HepG2 (cell line): ENCODE measurements around the gene GSPT1. TPM values are rescaled to one million over a fixed set of nuclear protein-coding genes. Genes with fewer than 3 reads are reported as not detected.

Experiments used
- ATAC-seq: fragments of 200-7000 bp; cut with Tn5 transposase; 3 replicates; pipeline ENCODE4 v1.9.1; 2020; ENCODE audit warnings: mild to moderate bottlenecking, moderate library complexity
- BruUV-seq: library from RNA; stranded (reverse); fragments of 400-500 nt; replicated peaks from 2 replicates; lab custom pipeline; 2021; lab: Mats Ljungman, UMichigan
- CTCF ChIA-PET: fragments of 300-600 bp; formaldehyde crosslinking; extraction: SDS; loops from one replicate; lab custom pipeline; 2021; ENCODE audit warnings: low total read pairs, inconsistent platforms, low intra/inter-chr PET ratio; lab: Yijun Ruan, JAX
- POLR2A ChIA-PET: fragments of 350-600 bp; sonication (Branson Sonifier 250); formaldehyde crosslinking; loops from one replicate; lab custom pipeline; 2020; ENCODE audit warnings: antibody characterized with exemption, inconsistent platforms; lab: Yijun Ruan, JAX
- DNase-seq: peaks from one replicate; pipeline ENCODE4 v3.0.0-alpha.2; 2015; ENCODE audit warnings: low spot score
- FAIRE-seq: peaks from 3 replicates; lab custom pipeline; 2011; peaks lifted over from hg19 to GRCh38; lab: Jason Lieb, UNC
- H2AFZ ChIP-seq: one replicate; pipeline ENCODE4 v1.6.1; 2011; ENCODE audit warnings: low read length, inconsistent platforms
- H3K27ac ChIP-seq: fragments of 300-600 bp; 3 replicates; pipeline ENCODE4 v1.8.0; 2011; ENCODE audit warnings: mixed run types, mild to moderate bottlenecking, mixed read lengths, low read length, inconsistent platforms; ENCODE audit not compliant: insufficient read depth; ENCODE audit errors: extremely low read length
- H3K27me3 ChIP-seq, 2 experiments: fragments of 200-600 bp in 1 of 2; 2 replicates in 1 of 2; 3 replicates in 1 of 2; pipeline versions ENCODE4 v1.6.0 to v1.8.0; 2011; ENCODE audit warnings: low read length in 2 of 2, mild to moderate bottlenecking in 2 of 2, moderate library complexity in 2 of 2, inconsistent platforms in 1 of 2; ENCODE audit not compliant: insufficient read depth in 2 of 2, control insufficient read depth in 1 of 2
- H3K36me3 ChIP-seq, 2 experiments: fragments of 200-600 bp in 1 of 2; replicated peaks in 1 of 2; 2 replicates in 1 of 2; 3 replicates in 1 of 2; pipeline versions ENCODE4 v1.5.1 to v1.8.0; 2011; ENCODE audit warnings: low read length in 2 of 2, inconsistent platforms in 1 of 2; ENCODE audit not compliant: insufficient read depth in 2 of 2, control insufficient read depth in 1 of 2
- H3K4me1 ChIP-seq: 2 replicates; pipeline ENCODE4 v1.5.1; 2012; ENCODE audit warnings: low read length, inconsistent platforms; ENCODE audit not compliant: insufficient read depth
- H3K4me2 ChIP-seq: 2 replicates; pipeline ENCODE4 v1.6.0; 2011; ENCODE audit warnings: low read depth, low read length, inconsistent platforms
- H3K4me3 ChIP-seq, 3 experiments: fragments of 200-600 bp in 1 of 3; sonication (generic), shearing (Covaris generic) in 1 of 3; replicated peaks in 1 of 3; 2 replicates each; pipeline ENCODE4 v1.5.1; 2011 to 2016; ENCODE audit warnings: low read length in 3 of 3, inconsistent platforms in 2 of 3, low read depth in 2 of 3, mild to moderate bottlenecking in 2 of 3, control low read depth in 1 of 3, mixed read lengths in 1 of 3; ENCODE audit not compliant: insufficient read depth in 1 of 3
- H3K79me2 ChIP-seq: one replicate; pipeline ENCODE4 v1.6.1; 2011; ENCODE audit warnings: low read length, inconsistent platforms; ENCODE audit not compliant: insufficient read depth
- H3K9ac ChIP-seq: 2 replicates; pipeline ENCODE4 v1.6.0; 2011; ENCODE audit warnings: mild to moderate bottlenecking, low read depth, low read length, inconsistent platforms; ENCODE audit not compliant: insufficient read depth
- H3K9me3 ChIP-seq: 2 replicates; pipeline ENCODE4 v1.5.1; 2012; ENCODE audit warnings: mild to moderate bottlenecking, low read length
- H4K20me1 ChIP-seq: 2 replicates; pipeline ENCODE4 v1.6.0; 2011; ENCODE audit warnings: inconsistent platforms, mild to moderate bottlenecking, low read length, moderate library complexity; ENCODE audit not compliant: insufficient read depth
- ARID5B ChIP-seq: IDR thresholded peaks from 2 replicates; pipeline ENCODE4 v1.4.0; 2020; ENCODE audit warnings: mild to moderate bottlenecking, missing genetic modification reagents
- ATF5 ChIP-seq: sonication (generic); formaldehyde crosslinking; IDR thresholded peaks from 2 replicates; pipeline ENCODE4 v1.4.0; 2020; ENCODE audit warnings: mild to moderate bottlenecking, low read depth, missing genetic modification reagents
- BORCS8-MEF2B ChIP-seq: sonication (generic); formaldehyde crosslinking; IDR thresholded peaks from 2 replicates; pipeline ENCODE4 v1.8.0; 2022; ENCODE audit warnings: mild to moderate bottlenecking, missing genetic modification reagents
- CHCHD3 ChIP-seq: sonication (generic); formaldehyde crosslinking; IDR thresholded peaks from 2 replicates; pipeline ENCODE4 v1.8.0; 2022; ENCODE audit warnings: mild to moderate bottlenecking, missing genetic modification reagents, moderate library complexity
- HHEX ChIP-seq: IDR thresholded peaks from 2 replicates; pipeline ENCODE4 v1.6.1; 2016; ENCODE audit warnings: control low read depth
- LCORL ChIP-seq, 2 experiments: fragments of 450-650 bp in 1 of 2; sonication (generic) in 1 of 2; formaldehyde crosslinking in 1 of 2; IDR thresholded peaks; 2 replicates each; pipeline versions ENCODE4 v1.5.0 to v1.6.1; 2017 to 2020; ENCODE audit warnings: antibody characterized with exemption in 1 of 2, missing genetic modification reagents in 1 of 2
- PREB ChIP-seq: sonication (generic); formaldehyde crosslinking; IDR thresholded peaks from 2 replicates; pipeline ENCODE4 v1.4.0; 2020; ENCODE audit warnings: missing genetic modification reagents
- SMAD1 ChIP-seq: sonication (generic); formaldehyde crosslinking; IDR thresholded peaks from 2 replicates; pipeline ENCODE4 v1.4.0; 2020; ENCODE audit warnings: missing genetic modification reagents, low read depth, mild to moderate bottlenecking, borderline replicate concordance
- WIZ ChIP-seq: sonication (generic); formaldehyde crosslinking; IDR thresholded peaks from 2 replicates; pipeline ENCODE4 v1.5.1; 2020; ENCODE audit warnings: mild to moderate bottlenecking, missing genetic modification reagents
- ZBTB20 ChIP-seq: sonication (generic); formaldehyde crosslinking; IDR thresholded peaks from 2 replicates; pipeline ENCODE4 v1.8.1; 2023; ENCODE audit warnings: missing genetic modification reagents, low read depth, mild to moderate bottlenecking, borderline replicate concordance
- ZBTB7B ChIP-seq: sonication (generic); formaldehyde crosslinking; IDR thresholded peaks from 2 replicates; pipeline ENCODE4 v1.4.0; 2020; ENCODE audit warnings: missing genetic modification reagents
- ZMYM3 ChIP-seq: sonication (generic); formaldehyde crosslinking; IDR thresholded peaks from 2 replicates; pipeline ENCODE4 v1.5.1; 2020; ENCODE audit warnings: mild to moderate bottlenecking, missing genetic modification reagents
- ZNF124 ChIP-seq: sonication (generic); formaldehyde crosslinking; IDR thresholded peaks from 2 replicates; pipeline ENCODE4 v1.4.0; 2020; ENCODE audit warnings: missing genetic modification reagents
- ZNF326 ChIP-seq: sonication (generic); formaldehyde crosslinking; IDR thresholded peaks from 2 replicates; pipeline ENCODE4 v1.4.0; 2020; ENCODE audit warnings: missing genetic modification reagents, borderline replicate concordance
- ZNF549 ChIP-seq: sonication (generic); formaldehyde crosslinking; IDR thresholded peaks from 2 replicates; pipeline ENCODE4 v1.5.0; 2020; ENCODE audit warnings: missing genetic modification reagents
- ZNF557 ChIP-seq: sonication (generic); formaldehyde crosslinking; IDR thresholded peaks from 2 replicates; pipeline ENCODE4 v1.4.0; 2020; ENCODE audit warnings: missing genetic modification reagents
- ZNF703 ChIP-seq: sonication (generic); formaldehyde crosslinking; IDR thresholded peaks from 2 replicates; pipeline ENCODE4 v1.5.1; 2020; ENCODE audit warnings: missing genetic modification reagents, mild to moderate bottlenecking, moderate library complexity, borderline replicate concordance
- ZNF781 ChIP-seq: sonication (generic); formaldehyde crosslinking; IDR thresholded peaks from 2 replicates; pipeline ENCODE4 v1.5.1; 2020; ENCODE audit warnings: borderline replicate concordance, mild to moderate bottlenecking, missing genetic modification reagents; ENCODE audit errors: not compliant biosample characterization
- ZNF792 ChIP-seq: IDR thresholded peaks from 2 replicates; pipeline ENCODE4 v1.6.1; 2016
- WGBS: methylation state at CpG from one replicate; pipeline ENCODE4 v1.1.6; 2017; ENCODE audit warnings: low lambda C conversion rate; 5-methylcytosine and 5-hydroxymethylcytosine counted together
- in situ Hi-C: cut with HindIII; loops from 2 replicates; pipeline ENCODE4 v1.10.0; 2017; ENCODE audit warnings: low pct_unique_long_range_greater_than_20kb; ENCODE audit not compliant: extremely low pct_ligation_motif_present
- intact Hi-C: fragments of 100-400 bp; cut with micrococcal nuclease; formaldehyde crosslinking; loops from one replicate; pipeline ENCODE4 v1.10.0; 2022; ENCODE audit not compliant: unreplicated experiment
- polyA plus RNA-seq, 8 experiments: library from polyadenylated mRNA; depleted of rRNA in 3 of 8; stranded (reverse) in 7 of 8; unstranded in 1 of 8; fragments of >200 nt; fragmentation: Illumina TruSeq in 4 of 8; extraction: Trizol in 4 of 8; gene quantifications; 2 replicates each; pipeline versions ENCODE4 v1.2.1 to v1.2.3, GENCODE V29; 2011 to 2016; ENCODE audit warnings: low read depth in 4 of 8, missing spikeins in 1 of 8, mixed read lengths in 1 of 8; ENCODE audit not compliant: insufficient read depth in 1 of 8
- total RNA-seq, 5 experiments: library from RNA; depleted of rRNA; stranded (reverse); fragments of >200 nt; fragmentation: Illumina TruSeq; extraction: Trizol; gene quantifications; 2 replicates each; pipeline ENCODE4 v1.2.3, GENCODE V29; 2016; ENCODE audit warnings: low read depth in 1 of 5

GSPT1 gene
- total and polyA plus RNA-seq, 2 of the 13 experiments (the other 11 are each of a cell fraction or from before 2014, with no cell fraction given), result 120 to 316 TPM

- Histone ChIP-seq H3K9me3 (no peaks in the 10 kb centered on the region), H3K36me3 (peaks cover 1 to 7% of the 10 kb centered on the region in 2 experiments; a peak in 3 of 5 replicates), H3K9ac (peak overlapping the region; percentile 92), H3K4me3 (peak overlapping the region; percentile 71 to 98 (median 97)), H3K4me1 (peaks cover 63% of the 10 kb centered on the region), H2AFZ (no peak overlapping the region), H3K27ac (peak overlapping the region; percentile 83), H3K79me2 (peaks cover 68% of the 10 kb centered on the region), H3K4me2 (peak overlapping the region; percentile 87), H3K27me3 (no peaks in the 10 kb centered on the region; a peak in 1 of 5 replicates), H4K20me1 (peaks cover 62% of the 10 kb centered on the region)
- no peak for ATAC-seq
- 18% methylated on average over 12 of the region's 12 CpGs for WGBS
- FAIRE-seq, result peak; percentile 8
- intact Hi-C loops (loop anchor here (5.0 to 10.0 kb wide), 3 partner anchors 61 to 169 kb away; partner anchors contain the start of genes SNX29, TXNDC11 and ZC3H7A), in situ Hi-C loops (no loop called here)
- DNase-seq, result no peak
- POLR2A ChIA-PET, result interaction anchor here (1.0 to 1.4 kb wide), 3 partner anchors 11 to 63 kb away, joined by 3 read pairs; partner anchors contain the start of gene SNX29
- CTCF ChIA-PET, result no interaction called here
- no TSS peak for BruUV-seq
- TF ChIP-seq ZBTB7B (CRISPR knock-in tag), result 0 out of 2 replicates have a peak, but pooled peaks have one; percentile 33
- TF ChIP-seq ZNF557 (CRISPR knock-in tag), result no peak
- no peak for TF ChIP-seq ZMYM3 (CRISPR knock-in tag)
- no peak for TF ChIP-seq BORCS8-MEF2B (CRISPR knock-in tag)
- TF ChIP-seq ZNF124 (CRISPR knock-in tag), result 0 out of 2 replicates have a peak, but pooled peaks have one; percentile 19
- TF ChIP-seq ZNF549 (CRISPR knock-in tag), result no peak
- no peak for TF ChIP-seq ZNF781 (CRISPR knock-in tag)
- TF ChIP-seq CHCHD3 (CRISPR knock-in tag), result no peak
- peak; percentile 42; the same call in 1 of the 2 replicates for TF ChIP-seq WIZ
- TF ChIP-seq ATF5 (CRISPR knock-in tag), result 0 out of 2 replicates have a peak, but pooled peaks have one; percentile 29
- TF ChIP-seq ZNF703, result no peak
- TF ChIP-seq LCORL (IDR thresholded peaks at IDR 0.05), result no peak
- no peak for TF ChIP-seq LCORL (CRISPR knock-in tag; IDR thresholded peaks at IDR 0.05)
- no peak for TF ChIP-seq ARID5B
- TF ChIP-seq ZNF326, result no peak
- TF ChIP-seq ZNF792 (CRISPR knock-in tag), result 0 out of 2 replicates have a peak, but pooled peaks have one; percentile 13
- 0 out of 2 replicates have a peak, but pooled peaks have one; percentile 8 for TF ChIP-seq HHEX (CRISPR knock-in tag)
- no peak for TF ChIP-seq ZBTB20 (CRISPR knock-in tag)
- TF ChIP-seq PREB (CRISPR knock-in tag), result no peak
- no peak for TF ChIP-seq SMAD1 (CRISPR knock-in tag)
Observed at GRCh38 chr16:11913425-11914079, 2.2 kb downstream of the GSPT1 start.
